ENCODE data around the gene ENPP7.
A peak's percentile ranks its signal among the peaks of the same experiment; 100 is the strongest.

The ENPP7 gene

GRCh38 chr17:79733692-79734070 lies 2.9 kb downstream of the ENPP7 start:
- no peak for DNase-seq

- no peak for DNase-seq
These were observed 4.4 kb downstream of the ENPP7 start for GRCh38 chr17:79735096-79735495.

DNA sequence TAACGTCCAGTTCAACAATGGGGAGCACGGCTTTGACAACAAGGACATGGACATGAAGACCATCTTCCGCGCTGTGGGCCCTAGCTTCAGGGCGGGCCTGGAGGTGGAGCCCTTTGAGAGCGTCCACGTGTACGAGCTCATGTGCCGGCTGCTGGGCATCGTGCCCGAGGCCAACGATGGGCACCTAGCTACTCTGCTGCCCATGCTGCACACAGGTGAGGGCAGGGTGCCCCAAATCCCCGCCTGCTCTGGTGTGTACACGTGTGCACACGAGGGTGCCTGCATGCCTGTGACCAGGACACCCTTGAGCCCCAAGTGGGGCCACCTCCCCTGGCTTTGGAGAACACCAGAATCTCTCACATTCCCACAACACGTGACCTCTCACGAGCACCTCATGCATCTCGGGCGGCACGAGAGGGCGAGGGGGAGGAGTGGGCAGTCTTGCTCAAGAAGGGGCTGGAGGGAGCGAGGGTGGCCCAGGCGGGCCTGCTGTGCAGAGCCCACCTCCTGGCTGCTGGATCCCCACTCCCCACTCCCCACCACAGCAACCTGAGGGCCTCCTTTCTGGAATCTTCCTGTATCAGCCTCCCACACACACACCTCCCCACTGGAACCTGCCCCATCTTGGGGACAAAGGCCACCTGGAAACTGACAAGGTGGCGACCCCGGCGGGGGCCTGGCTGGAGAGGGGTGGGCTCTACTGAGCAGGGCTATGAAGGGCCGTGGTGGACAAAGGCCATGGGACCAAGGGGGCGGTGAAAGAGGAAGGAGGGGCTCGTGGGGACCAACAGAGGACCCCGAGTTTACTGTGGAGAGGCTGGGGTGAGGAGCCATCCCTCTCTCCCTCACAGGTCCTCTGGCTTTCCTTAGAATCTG lies 6.5 kb downstream of the ENPP7 start:
- DNase-seq, result no peak

DNA sequence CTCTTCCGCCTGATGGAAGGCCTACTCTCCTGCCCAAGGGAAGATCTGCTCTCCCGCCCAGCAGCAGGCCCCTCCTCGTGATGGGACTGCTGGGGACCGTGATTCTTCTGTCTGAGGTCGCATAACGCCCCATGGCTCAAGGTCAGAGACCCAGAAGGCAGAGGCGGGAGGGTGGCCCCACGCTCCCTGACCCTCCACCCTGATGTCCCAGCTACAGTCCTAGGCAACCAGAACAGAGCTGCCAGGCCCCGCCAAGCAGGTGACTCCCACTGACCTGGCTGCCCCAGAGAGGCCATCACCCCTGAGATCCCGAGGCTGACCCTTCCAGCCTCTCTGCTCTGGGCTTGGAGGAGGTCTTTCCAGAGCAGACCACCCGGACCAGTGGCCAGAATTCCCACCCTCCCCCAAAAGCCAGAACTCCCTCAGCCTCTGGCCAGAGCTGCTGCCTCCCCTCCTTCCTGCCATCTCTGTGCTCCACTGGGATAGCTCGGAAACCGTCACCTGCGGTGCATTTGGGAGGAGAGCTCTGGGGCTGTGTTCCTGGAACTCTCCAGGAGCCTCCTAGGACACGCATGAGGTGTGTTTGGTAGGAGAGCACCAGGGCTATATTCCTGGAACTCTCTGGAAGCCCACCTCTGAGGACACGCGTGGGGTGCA lies 7.3 kb downstream of the ENPP7 start:
- DNase-seq, result no peak

GRCh38 chr17:79738643-79739042 lies 7.9 kb downstream of the ENPP7 start:
- no peak for DNase-seq

- DNase-seq, result no peak
These were observed 8.7 kb downstream of the ENPP7 start for GRCh38 chr17:79739148-79740062.

DNA sequence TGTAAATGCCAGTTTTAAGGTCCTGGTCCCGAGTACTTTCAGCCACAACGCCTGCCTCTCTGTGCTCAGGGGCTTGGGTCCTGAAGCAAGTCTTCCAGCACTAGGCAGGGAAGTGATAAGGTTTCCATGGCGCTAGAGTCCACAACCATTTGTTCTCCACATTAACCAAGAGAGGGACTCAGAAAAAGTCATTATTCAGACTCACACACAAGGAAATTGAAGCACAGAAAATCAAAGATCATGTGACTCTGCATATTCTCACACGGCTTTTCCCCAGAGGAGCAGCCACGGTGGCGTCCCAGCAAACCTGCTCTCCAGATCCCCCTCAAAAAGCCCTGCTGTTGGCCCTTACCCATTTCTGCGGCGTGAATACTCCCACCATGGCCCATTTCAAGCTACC lies 9.7 kb downstream of the ENPP7 start:
- no peak for DNase-seq

GRCh38 chr17:79741401-79741750 lies 10.6 kb downstream of the ENPP7 start:
- DNase-seq, result no peak

DNA sequence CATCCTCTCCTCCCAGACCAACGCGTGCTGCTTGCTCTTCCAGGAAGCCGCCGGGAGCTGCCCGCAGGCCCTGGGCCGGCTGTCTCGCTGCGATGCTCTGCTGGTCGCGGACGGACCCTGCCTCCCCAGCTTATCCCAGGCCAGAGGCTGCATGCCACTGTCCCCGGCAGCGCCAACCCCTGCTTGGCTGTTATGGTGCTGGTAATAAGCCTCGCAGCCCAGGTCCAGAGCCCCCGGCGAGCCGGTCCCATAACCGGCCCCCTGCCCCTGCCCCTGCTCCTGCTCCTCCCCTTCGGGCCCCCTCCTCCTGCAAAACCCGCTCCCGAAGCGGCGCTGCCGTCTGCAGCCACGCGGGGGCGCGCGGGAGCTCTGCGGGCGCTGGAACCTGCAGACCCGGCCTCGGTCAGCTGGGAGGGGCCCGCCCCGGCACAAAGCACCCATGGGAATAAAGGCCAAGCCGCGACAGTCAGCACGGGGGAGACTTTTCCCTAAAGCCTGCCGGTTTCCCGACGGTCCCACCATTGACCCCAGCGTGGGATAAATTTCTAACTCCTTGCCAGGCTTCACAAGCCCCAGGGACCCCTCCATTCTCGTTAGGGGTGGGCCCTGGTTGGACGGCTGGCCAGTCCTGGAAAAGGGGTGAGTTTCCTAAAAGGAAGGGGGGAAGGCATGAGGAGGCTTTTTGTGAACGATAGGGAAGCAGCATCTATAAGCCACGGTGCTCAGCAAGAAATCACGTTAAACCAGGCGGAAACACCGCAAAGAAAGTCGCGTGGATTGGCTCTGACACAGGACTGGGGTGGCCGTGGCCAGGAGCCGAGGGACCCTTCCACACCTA lies 11.2 kb downstream of the ENPP7 start:
- peak; percentile 85 to 86 for DNase-seq

GRCh38 chr17:79742589-79742918 lies 11.8 kb downstream of the ENPP7 start:
- DNase-seq, result no peak

- no peak for DNase-seq
These were observed 12.3 kb downstream of the ENPP7 start for GRCh38 chr17:79742951-79743476.

GRCh38 chr17:79743614-79744013 lies 12.9 kb downstream of the ENPP7 start:
- no peak for DNase-seq

GRCh38 chr17:79745641-79746105 lies 14.9 kb downstream of the ENPP7 start:
- DNase-seq, result no peak

DNA sequence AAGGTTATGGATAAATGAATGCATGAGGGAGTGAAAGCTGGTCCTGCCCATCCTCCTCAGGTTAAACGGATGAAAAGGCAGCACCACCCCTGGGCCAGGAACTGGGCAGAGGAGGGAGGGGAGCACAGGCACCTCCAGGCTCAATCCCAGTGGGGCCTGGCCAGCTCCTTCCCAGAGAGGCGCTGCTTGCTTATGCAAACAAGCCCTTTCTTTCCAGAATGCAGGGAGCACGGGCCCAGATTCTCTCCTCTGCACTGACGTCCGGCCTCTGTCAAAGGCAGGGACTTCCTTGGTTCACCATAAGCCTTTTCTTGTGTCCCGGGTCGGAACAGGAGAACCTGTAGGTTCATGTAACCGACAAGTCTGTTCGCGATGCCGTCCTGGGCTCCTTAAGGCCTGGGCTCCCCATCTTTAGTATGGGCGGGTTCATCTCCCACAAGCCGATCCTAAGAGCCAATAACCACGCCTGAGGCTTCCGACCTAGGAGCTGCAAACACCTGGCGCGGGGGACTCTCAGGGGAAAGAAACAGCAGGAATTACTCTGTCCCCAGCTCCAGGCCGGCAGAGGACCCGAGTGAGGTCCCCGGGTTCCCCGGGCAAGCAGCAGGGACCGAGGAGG lies 16.3 kb downstream of the ENPP7 start:
- peak in 1 of 2 experiments; percentile 22 for DNase-seq

- no peak for DNase-seq
These were observed 17.0 kb downstream of the ENPP7 start for GRCh38 chr17:79747508-79748294.

- DNase-seq, result no peak
These were observed 17.8 kb downstream of the ENPP7 start for GRCh38 chr17:79748295-79749099.

- no peak for DNase-seq
These were observed 18.5 kb downstream of the ENPP7 start for GRCh38 chr17:79749156-79749815.

GRCh38 chr17:79749958-79750357 lies 19.2 kb downstream of the ENPP7 start:
- DNase-seq, result no peak

All from activated T-cell treated with anti-CD3 and anti-CD28 coated beads, Interleukin-2, amount 50 U/mL, for 48 hours (primary cell).